ENCODE data around the gene RIMKLB. TPM values are rescaled to one million over a fixed set of nuclear protein-coding genes. Genes with fewer than 3 reads are reported as not detected.

The RIMKLB gene
- total and polyA plus RNA-seq, 2 of the 8 experiments (the other 6 are each of a cell fraction or from before 2014, with no cell fraction given), result 37.8 to 78.2 TPM

GRCh38 chr12:8695116-8695515 is 2.7 kb upstream of the RIMKLB start:
- H3K14ac ChIP-seq (ENCODE audit: insufficient read length), result no peak overlapping the region
- H2BK15ac ChIP-seq (ENCODE audit: low read length), result no peak overlapping the region
- no peak for TF ChIP-seq TAF1 (IDR thresholded peaks at IDR 0.05; ENCODE audit: low read depth, low read length)
- TF ChIP-seq, protein P1, sequence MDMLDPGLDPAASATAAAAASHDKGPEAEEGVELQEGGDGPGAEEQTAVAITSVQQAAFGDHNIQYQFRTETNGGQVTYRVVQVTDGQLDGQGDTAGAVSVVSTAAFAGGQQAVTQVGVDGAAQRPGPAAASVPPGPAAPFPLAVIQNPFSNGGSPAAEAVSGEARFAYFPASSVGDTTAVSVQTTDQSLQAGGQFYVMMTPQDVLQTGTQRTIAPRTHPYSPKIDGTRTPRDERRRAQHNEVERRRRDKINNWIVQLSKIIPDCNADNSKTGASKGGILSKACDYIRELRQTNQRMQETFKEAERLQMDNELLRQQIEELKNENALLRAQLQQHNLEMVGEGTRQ (IDR thresholded peaks at IDR 0.05; ENCODE audit: low read length), result no peak
- H3K18ac ChIP-seq (ENCODE audit: extremely low read depth, low read length), result no peak overlapping the region
- H2BK120ac ChIP-seq (replicated peaks; ENCODE audit: low read depth, low read length), result no peak overlapping the region
- no peak overlapping the region for H3K4me2 ChIP-seq (ENCODE audit: insufficient read depth in 1 of 2, low read depth in 2 of 2, low read length in 2 of 2)
- peaks cover 0 to 1% (median 0%) of the 10 kb centered on the region in 4 experiments; a peak in 1 of 8 replicates for H3K36me3 ChIP-seq (ENCODE audit: control insufficient read depth in 2 of 4, insufficient read depth in 4 of 4, low read length in 3 of 4)
- H4K20me1 ChIP-seq (replicated peaks in 1 of 2; ENCODE audit: control insufficient read depth in 1 of 2, insufficient read depth in 2 of 2, low read length in 2 of 2), result peaks cover 0 to 5% of the 10 kb centered on the region in 2 experiments
- no peak overlapping the region for H4K8ac ChIP-seq (ENCODE audit: extremely low read depth, insufficient read depth, low read length)
- H2BK20ac ChIP-seq (ENCODE audit: low read length), result no peak overlapping the region
- no peak overlapping the region for H2AK5ac ChIP-seq (ENCODE audit: low read depth, low read length)
- no peak overlapping the region for H3K4me3 ChIP-seq (ENCODE audit: extremely low read depth in 1 of 4, insufficient read depth in 2 of 4, low read depth in 3 of 4, low read length in 4 of 4)
- no peak for FAIRE-seq
- H4K91ac ChIP-seq (replicated peaks; ENCODE audit: insufficient read length, low read length), result no peak overlapping the region
- CTCF ChIA-PET (ENCODE audit: partially characterized antibody), result interaction anchor here (2.4 kb wide), 1 partner anchor 14 kb away, joined by 8 read pairs; no protein-coding TSS in a partner anchor
- no peak overlapping the region for H2BK5ac ChIP-seq (ENCODE audit: low read depth, low read length)
- POLR2A ChIA-PET (ENCODE audit: partially characterized antibody), result interaction anchor here (1.0 to 2.0 kb wide), 3 partner anchors 10 to 29 kb away, joined by 3 to 6 read pairs (median 4); no protein-coding TSS in a partner anchor
- H3K27ac ChIP-seq (ENCODE audit: low read depth, low read length), result no peak overlapping the region
- WGBS, 2 experiments (ENCODE audit: extremely low coverage in 1 of 2, insufficient coverage in 1 of 2, insufficient read length in 1 of 2, insufficient replicate concordance in 2 of 2, low coverage in 1 of 2, low lambda C conversion rate in 2 of 2, missing lambda C conversion rate in 1 of 2), result 89% methylated on average over 9 of the region's 10 CpGs; no CpG with 5 or more reads in 1 of the 2 experiments
- peaks cover 6% of the 10 kb centered on the region; the same call in 1 of the 2 replicates for H3K23me2 ChIP-seq (ENCODE audit: low read depth, low read length)
- peaks cover 5 to 12% (median 8%) of the 10 kb centered on the region in 4 experiments; a peak in 6 of 7 replicates for H3K4me1 ChIP-seq (replicated peaks in 1 of 4; ENCODE audit: control insufficient read depth in 3 of 4, insufficient read depth in 4 of 4, low read length in 3 of 4)
- no peaks in the 10 kb centered on the region for H3K27me3 ChIP-seq (replicated peaks in 1 of 4; ENCODE audit: control insufficient read depth in 3 of 4, extremely low read depth in 1 of 4, insufficient read depth in 3 of 4, low read length in 3 of 4)
- no peak overlapping the region for H4K5ac ChIP-seq (ENCODE audit: insufficient read length, low read depth, low read length)
- DNase-seq (ENCODE audit: low read depth in 1 of 2, low spot score in 2 of 2), result no peak
- H2BK12ac ChIP-seq (ENCODE audit: low read depth, low read length), result no peak overlapping the region
- no peak overlapping the region for H3K9ac ChIP-seq (replicated peaks in 1 of 4; ENCODE audit: extremely low read depth in 1 of 4, low read depth in 3 of 4, low read length in 3 of 4)
- no peaks in the 10 kb centered on the region for H3K9me3 ChIP-seq (ENCODE audit: insufficient read depth in 2 of 2, low read depth in 1 of 2, low read length in 1 of 2)
- no peaks in the 10 kb centered on the region for H3K79me1 ChIP-seq (ENCODE audit: low read depth, low read length)
- no peak overlapping the region for H3K23ac ChIP-seq (ENCODE audit: insufficient read length)
- H3K79me2 ChIP-seq (ENCODE audit: control insufficient read depth in 1 of 2, insufficient read depth in 2 of 2, low read length in 2 of 2), result peaks cover 8 to 17% of the 10 kb centered on the region in 2 experiments
- no peak overlapping the region for H3K56ac ChIP-seq (replicated peaks; ENCODE audit: insufficient read length, low read depth, low read length)
- no peak overlapping the region for H3K4ac ChIP-seq (replicated peaks; ENCODE audit: insufficient read length, low read depth, low read length)
- H2AFZ ChIP-seq (ENCODE audit: low read length), result no peak overlapping the region

All from H1 (cell line).